Neural cell (in vitro differentiated cells): ENCODE results near the gene LOXHD1.

ENCODE experiments used
- CTCF ChIP-seq: fragments of 450-650 bp; IDR thresholded peaks from 2 replicates; pipeline ENCODE4 v1.5.1; 2014; ENCODE audit warnings: antibody characterized with exemption, mild to moderate bottlenecking, moderate library complexity; ENCODE audit not compliant: poor library complexity, severe bottlenecking
- EP300 ChIP-seq: fragments of 450-650 bp; conservative IDR thresholded peaks from 2 replicates; pipeline ENCODE4 v1.6.1; 2014; ENCODE audit warnings: antibody characterized with exemption, mild to moderate bottlenecking, moderate library complexity; ENCODE audit not compliant: poor library complexity, severe bottlenecking
- MXI1 ChIP-seq: fragments of 450-650 bp; conservative IDR thresholded peaks from 2 replicates; pipeline ENCODE4 v1.6.1; 2014; ENCODE audit warnings: antibody characterized with exemption, mild to moderate bottlenecking; ENCODE audit not compliant: poor library complexity, severe bottlenecking
- REST ChIP-seq: IDR thresholded peaks from 2 replicates; pipeline ENCODE4 v1.6.1; 2012; ENCODE audit warnings: borderline replicate concordance
- SMC3 ChIP-seq: fragments of 450-650 bp; conservative IDR thresholded peaks from 2 replicates; pipeline ENCODE4 v1.6.1; 2014; ENCODE audit warnings: antibody characterized with exemption, mild to moderate bottlenecking, moderate library complexity; ENCODE audit not compliant: poor library complexity
- TAF1 ChIP-seq: IDR thresholded peaks from 2 replicates; pipeline ENCODE4 v1.6.1; 2012; ENCODE audit warnings: low read depth

GRCh38 chr18:46675112-46675511 is 18.1 kb upstream of the LOXHD1 start:
- TF ChIP-seq REST, result no peak
- no peak for TF ChIP-seq CTCF
- TF ChIP-seq EP300, result no peak
- no peak for TF ChIP-seq MXI1
- TF ChIP-seq SMC3, result no peak
- TF ChIP-seq TAF1, result no peak
